HepG2 (cell line): ENCODE results near the gene PPP2R2C. TPM values are rescaled to one million over a fixed set of nuclear protein-coding genes. Genes with fewer than 3 reads are reported as not detected.

ENCODE experiments used
- ATM ChIP-seq: fragments of 450-650 bp; IDR thresholded peaks from 2 replicates; pipeline ENCODE4 v1.7.1; 2017; ENCODE audit warnings: mild to moderate bottlenecking, borderline replicate concordance
- CC2D1A ChIP-seq: sonication (generic); formaldehyde crosslinking; IDR thresholded peaks from 2 replicates; pipeline ENCODE4 v1.8.1; 2023; ENCODE audit warnings: mild to moderate bottlenecking, missing genetic modification reagents
- FOXK1 ChIP-seq: sonication (generic); formaldehyde crosslinking; IDR thresholded peaks from 2 replicates; pipeline ENCODE4 v1.4.0; 2020; ENCODE audit warnings: low read depth, missing genetic modification reagents, borderline replicate concordance
- HES4 ChIP-seq: sonication (generic); formaldehyde crosslinking; IDR thresholded peaks from 2 replicates; pipeline ENCODE4 v1.9.0; 2021; ENCODE audit warnings: mild to moderate bottlenecking, missing genetic modification reagents, borderline replicate concordance
- HHEX ChIP-seq: IDR thresholded peaks from 2 replicates; pipeline ENCODE4 v1.6.1; 2016; ENCODE audit warnings: control low read depth
- JUN ChIP-seq: sonication (generic); formaldehyde crosslinking; IDR thresholded peaks from 2 replicates; pipeline ENCODE4 v1.4.0; 2020; ENCODE audit warnings: mild to moderate bottlenecking, missing genetic modification reagents
- KLF13 ChIP-seq: sonication (generic); formaldehyde crosslinking; IDR thresholded peaks from 2 replicates; pipeline ENCODE4 v1.4.0; 2020; ENCODE audit warnings: mild to moderate bottlenecking, missing genetic modification reagents
- KLF6 ChIP-seq: IDR thresholded peaks from 2 replicates; pipeline ENCODE4 v1.8.0; 2016; ENCODE audit warnings: missing biosample characterization, missing genetic modification reagents
- MATR3 ChIP-seq: sonication (generic); formaldehyde crosslinking; IDR thresholded peaks from 2 replicates; pipeline ENCODE4 v1.4.0; 2020; ENCODE audit warnings: missing genetic modification reagents
- MLLT10 ChIP-seq: sonication (generic); formaldehyde crosslinking; IDR thresholded peaks from 2 replicates; pipeline ENCODE4 v1.4.0; 2020; ENCODE audit warnings: missing genetic modification reagents
- MTERF4 ChIP-seq: sonication (generic); formaldehyde crosslinking; IDR thresholded peaks from 2 replicates; pipeline ENCODE4 v1.8.0; 2023; ENCODE audit warnings: mild to moderate bottlenecking, missing genetic modification reagents
- NAIF1 ChIP-seq: sonication (generic); formaldehyde crosslinking; IDR thresholded peaks from 2 replicates; pipeline ENCODE4 v1.5.0; 2020; ENCODE audit warnings: mild to moderate bottlenecking, missing genetic modification reagents, borderline replicate concordance
- PPARG ChIP-seq: conservative IDR thresholded peaks from 2 replicates; pipeline ENCODE4 v1.6.1; 2016; ENCODE audit warnings: missing biosample characterization, missing genetic modification reagents
- PRPF4 ChIP-seq: fragments of 200-400 bp; formaldehyde crosslinking; IDR thresholded peaks from 2 replicates; pipeline ENCODE4 v1.6.1; 2016; ENCODE audit warnings: low read length, low read depth; ENCODE audit not compliant: poor library complexity, severe bottlenecking
- RBAK ChIP-seq: sonication (generic); formaldehyde crosslinking; IDR thresholded peaks from 2 replicates; pipeline ENCODE4 v1.5.1; 2020; ENCODE audit warnings: mild to moderate bottlenecking, missing genetic modification reagents
- REPIN1 ChIP-seq: sonication (generic); formaldehyde crosslinking; IDR thresholded peaks from 2 replicates; pipeline ENCODE4 v1.8.0; 2022; ENCODE audit warnings: missing genetic modification reagents, low read depth, mild to moderate bottlenecking, borderline replicate concordance
- SIX4 ChIP-seq: sonication (generic); formaldehyde crosslinking; IDR thresholded peaks from 2 replicates; pipeline ENCODE4 v1.4.0; 2020; ENCODE audit warnings: missing genetic modification reagents
- SNRNP70 ChIP-seq: fragments of 200-400 bp; formaldehyde crosslinking; IDR thresholded peaks from 2 replicates; pipeline ENCODE4 v1.6.1; 2017; ENCODE audit warnings: mild to moderate bottlenecking, low read depth, low read length, moderate library complexity
- SUZ12 ChIP-seq: fragments of 150-350 bp; IDR thresholded peaks from 2 replicates; pipeline ENCODE4 v1.6.1; 2014; ENCODE audit warnings: low read depth, low read length
- THAP11 ChIP-seq: IDR thresholded peaks from 2 replicates; pipeline ENCODE4 v1.6.1; 2016; ENCODE audit warnings: missing biosample characterization, missing genetic modification reagents
- TP53 ChIP-seq: sonication (generic); formaldehyde crosslinking; conservative IDR thresholded peaks from 2 replicates; pipeline ENCODE4 v1.4.0; 2020; ENCODE audit warnings: missing genetic modification reagents
- ZBTB1 ChIP-seq: sonication (generic); formaldehyde crosslinking; IDR thresholded peaks from 2 replicates; pipeline ENCODE4 v1.4.0; 2020; ENCODE audit warnings: missing genetic modification reagents, borderline replicate concordance
- ZNF343 ChIP-seq: sonication (generic); formaldehyde crosslinking; IDR thresholded peaks from 2 replicates; pipeline ENCODE4 v1.4.0; 2020; ENCODE audit warnings: mild to moderate bottlenecking, missing genetic modification reagents
- ZNF362 ChIP-seq: sonication (generic); formaldehyde crosslinking; IDR thresholded peaks from 2 replicates; pipeline ENCODE4 v1.4.0; 2020; ENCODE audit warnings: missing genetic modification reagents, mild to moderate bottlenecking, borderline replicate concordance
- ZNF567 ChIP-seq: sonication (generic); formaldehyde crosslinking; IDR thresholded peaks from 2 replicates; pipeline ENCODE4 v1.8.1; 2023; ENCODE audit warnings: mild to moderate bottlenecking, missing genetic modification reagents, borderline replicate concordance
- ZNF703 ChIP-seq: sonication (generic); formaldehyde crosslinking; IDR thresholded peaks from 2 replicates; pipeline ENCODE4 v1.5.1; 2020; ENCODE audit warnings: missing genetic modification reagents, mild to moderate bottlenecking, moderate library complexity, borderline replicate concordance
- ZNF850 ChIP-seq: sonication (generic); formaldehyde crosslinking; conservative IDR thresholded peaks from 2 replicates; pipeline ENCODE4 v1.9.0; 2021; ENCODE audit warnings: mild to moderate bottlenecking, missing genetic modification reagents
- polyA plus RNA-seq, 8 experiments: library from polyadenylated mRNA; depleted of rRNA in 3 of 8; stranded (reverse) in 7 of 8; unstranded in 1 of 8; fragments of >200 nt; fragmentation: Illumina TruSeq in 4 of 8; extraction: Trizol in 4 of 8; gene quantifications; 2 replicates each; pipeline versions ENCODE4 v1.2.1 to v1.2.3, GENCODE V29; 2011 to 2016; ENCODE audit warnings: low read depth in 4 of 8, missing spikeins in 1 of 8, mixed read lengths in 1 of 8; ENCODE audit not compliant: insufficient read depth in 1 of 8
- total RNA-seq, 5 experiments: library from RNA; depleted of rRNA; stranded (reverse); fragments of >200 nt; fragmentation: Illumina TruSeq; extraction: Trizol; gene quantifications; 2 replicates each; pipeline ENCODE4 v1.2.3, GENCODE V29; 2016; ENCODE audit warnings: low read depth in 1 of 5
- TF ChIP-seq, protein P1 (sequence below): sonication (generic); formaldehyde crosslinking; IDR thresholded peaks from 2 replicates; pipeline ENCODE4 v1.5.1; 2020; ENCODE audit warnings: missing genetic modification reagents, mild to moderate bottlenecking, borderline replicate concordance

Gene PPP2R2C
- total and polyA plus RNA-seq, 2 of the 13 experiments (the other 11 are each of a cell fraction or from before 2014, with no cell fraction given), result 0.60 to 8.6 TPM

- TF ChIP-seq ZNF703, result no peak
- TF ChIP-seq MATR3 (CRISPR knock-in tag), result 0 out of 2 replicates have a peak, but pooled peaks have one; percentile 27
- TF ChIP-seq ATM, result no peak
- no peak for TF ChIP-seq CC2D1A (CRISPR knock-in tag)
- TF ChIP-seq HHEX (CRISPR knock-in tag), result no peak
- peak; percentile 34; the same call in 1 of the 2 replicates for TF ChIP-seq ZNF362 (CRISPR knock-in tag)
- TF ChIP-seq THAP11 (CRISPR knock-in tag), result 0 out of 2 replicates have a peak, but pooled peaks have one; percentile 29
- TF ChIP-seq JUN (CRISPR knock-in tag), result no peak
- no peak for TF ChIP-seq MTERF4 (CRISPR knock-in tag)
- no peak for TF ChIP-seq ZNF567 (CRISPR knock-in tag)
- TF ChIP-seq SNRNP70, result no peak
- TF ChIP-seq SUZ12, result no peak
- no peak for TF ChIP-seq KLF6 (CRISPR knock-in tag)
- TF ChIP-seq MLLT10 (CRISPR knock-in tag), result no peak
- no peak for TF ChIP-seq TP53
- no peak for TF ChIP-seq ZBTB1 (CRISPR knock-in tag)
- TF ChIP-seq, protein P1, sequence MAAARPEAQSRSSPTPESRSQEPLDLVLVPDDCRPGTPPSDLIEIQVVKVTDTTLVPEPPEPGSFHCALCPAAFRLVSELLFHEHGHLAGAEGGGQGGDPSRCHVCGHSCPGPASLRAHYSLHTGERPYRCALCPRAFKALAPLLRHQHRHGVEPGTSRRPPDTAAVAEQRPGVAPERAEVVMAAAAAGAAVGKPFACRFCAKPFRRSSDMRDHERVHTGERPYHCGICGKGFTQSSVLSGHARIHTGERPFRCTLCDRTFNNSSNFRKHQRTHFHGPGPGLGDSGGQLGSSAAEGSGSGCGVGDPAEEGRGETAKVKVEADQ (CRISPR knock-in tag), result no peak
- no peak for TF ChIP-seq KLF13 (CRISPR knock-in tag)
- no peak for TF ChIP-seq PRPF4
- TF ChIP-seq PPARG (CRISPR knock-in tag), result no peak
- no peak for TF ChIP-seq HES4 (CRISPR knock-in tag)
- peak; percentile 6; the same call in 1 of the 2 replicates for TF ChIP-seq NAIF1 (CRISPR knock-in tag)
- no peak for TF ChIP-seq ZNF850 (CRISPR knock-in tag)
- TF ChIP-seq FOXK1, result no peak
- no peak for TF ChIP-seq REPIN1 (CRISPR knock-in tag)
- TF ChIP-seq SIX4 (CRISPR knock-in tag), result no peak
- TF ChIP-seq RBAK (CRISPR knock-in tag), result no peak
- TF ChIP-seq ZNF343 (CRISPR knock-in tag), result no peak
These were observed 149.4 kb downstream of the PPP2R2C start (continued) for GRCh38 chr4:6322761-6323566.
